ENCODE data around the gene BTLA.

DNA sequence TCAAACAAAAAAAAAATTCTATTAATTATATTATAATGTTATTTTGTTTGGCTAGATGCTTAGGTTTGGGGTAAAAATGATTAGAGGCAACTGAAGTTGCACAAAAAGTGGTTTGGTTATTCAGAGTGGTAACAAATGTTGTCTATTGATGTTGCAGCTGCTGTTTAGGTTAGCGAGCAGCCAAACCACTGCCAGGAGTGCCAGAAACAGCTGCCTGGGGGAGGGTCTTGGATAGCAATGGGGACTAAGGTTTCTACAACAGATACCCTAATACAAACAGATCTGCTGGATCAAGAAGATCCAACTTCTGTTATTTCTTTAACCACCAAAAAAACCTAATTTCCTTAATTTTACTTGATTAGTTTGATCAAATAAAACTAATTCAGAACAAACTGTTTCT, 26.6 kb downstream of the BTLA start:
- TF ChIP-seq GABPA (IDR thresholded peaks at IDR 0.05; ENCODE audit: borderline replicate concordance, insufficient read depth, low read length) (no peak), POLR2AphosphoS5 (IDR thresholded peaks at IDR 0.05; ENCODE audit: low read depth, low read length) (no peak), FOSL1 (IDR thresholded peaks at IDR 0.05; ENCODE audit: insufficient read depth, low read depth, low read length) (no peak)
- TF ChIP-seq, protein P1, sequence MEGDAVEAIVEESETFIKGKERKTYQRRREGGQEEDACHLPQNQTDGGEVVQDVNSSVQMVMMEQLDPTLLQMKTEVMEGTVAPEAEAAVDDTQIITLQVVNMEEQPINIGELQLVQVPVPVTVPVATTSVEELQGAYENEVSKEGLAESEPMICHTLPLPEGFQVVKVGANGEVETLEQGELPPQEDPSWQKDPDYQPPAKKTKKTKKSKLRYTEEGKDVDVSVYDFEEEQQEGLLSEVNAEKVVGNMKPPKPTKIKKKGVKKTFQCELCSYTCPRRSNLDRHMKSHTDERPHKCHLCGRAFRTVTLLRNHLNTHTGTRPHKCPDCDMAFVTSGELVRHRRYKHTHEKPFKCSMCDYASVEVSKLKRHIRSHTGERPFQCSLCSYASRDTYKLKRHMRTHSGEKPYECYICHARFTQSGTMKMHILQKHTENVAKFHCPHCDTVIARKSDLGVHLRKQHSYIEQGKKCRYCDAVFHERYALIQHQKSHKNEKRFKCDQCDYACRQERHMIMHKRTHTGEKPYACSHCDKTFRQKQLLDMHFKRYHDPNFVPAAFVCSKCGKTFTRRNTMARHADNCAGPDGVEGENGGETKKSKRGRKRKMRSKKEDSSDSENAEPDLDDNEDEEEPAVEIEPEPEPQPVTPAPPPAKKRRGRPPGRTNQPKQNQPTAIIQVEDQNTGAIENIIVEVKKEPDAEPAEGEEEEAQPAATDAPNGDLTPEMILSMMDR (IDR thresholded peaks at IDR 0.05; ENCODE audit: control extremely low read depth in 1 of 3, insufficient read depth in 1 of 3, low read depth in 1 of 3, low read length in 3 of 3), result no peak

Data from H1 (cell line).